GM03348 (cell line): ENCODE results near the gene PRRC2B.
A peak's percentile ranks its signal among the peaks of the same experiment; 100 is the strongest.

Experiments used
- DNase-seq: peaks from one replicate; pipeline ENCODE4 v3.0.0; 2012; ENCODE audit warnings: low spot score

Gene PRRC2B

GRCh38 chr9:131409458-131409992, 15.6 kb downstream of the PRRC2B start:
- DNase-seq, result no peak

- peak; percentile 64 for DNase-seq
Observed at GRCh38 chr9:131410044-131410491, 16.2 kb downstream of the PRRC2B start.

- DNase-seq, result no peak
Observed at GRCh38 chr9:131411719-131412681, 18.1 kb downstream of the PRRC2B start.

GRCh38 chr9:131416509-131416908, 22.6 kb downstream of the PRRC2B start:
- no peak for DNase-seq

GRCh38 chr9:131417264-131418142, 23.6 kb downstream of the PRRC2B start:
- no peak for DNase-seq

- DNase-seq, result no peak
Observed at GRCh38 chr9:131418143-131419025, 24.5 kb downstream of the PRRC2B start.

- DNase-seq, result no peak
Observed at GRCh38 chr9:131419026-131419614, 25.2 kb downstream of the PRRC2B start.

- DNase-seq, result no peak
Observed at GRCh38 chr9:131419716-131420115, 25.8 kb downstream of the PRRC2B start.

GRCh38 chr9:131420980-131421624, 27.2 kb downstream of the PRRC2B start:
- peak; percentile 42 for DNase-seq

- DNase-seq, result no peak
Observed at GRCh38 chr9:131421691-131422090, 27.8 kb downstream of the PRRC2B start.

- DNase-seq, result no peak
Observed at GRCh38 chr9:131422241-131422792, 28.4 kb downstream of the PRRC2B start.

GRCh38 chr9:131423171-131423581, 29.3 kb downstream of the PRRC2B start:
- peak; percentile 79 for DNase-seq

- no peak for DNase-seq
Observed at GRCh38 chr9:131426545-131426944, 32.7 kb downstream of the PRRC2B start.

GRCh38 chr9:131429121-131430012, 35.5 kb downstream of the PRRC2B start:
- DNase-seq, result no peak

GRCh38 chr9:131432050-131432449, 38.2 kb downstream of the PRRC2B start:
- no peak for DNase-seq

- peak; percentile 87 for DNase-seq
Observed at GRCh38 chr9:131432597-131433301, 38.9 kb downstream of the PRRC2B start.

GRCh38 chr9:131433302-131433854, 39.5 kb downstream of the PRRC2B start:
- DNase-seq, result no peak

GRCh38 chr9:131434673-131435072, 40.8 kb downstream of the PRRC2B start:
- DNase-seq, result no peak
